ENCODE measurements around the gene VPS9D1. TPM values are rescaled to one million over a fixed set of nuclear protein-coding genes. Genes with fewer than 3 reads are reported as not detected.

The VPS9D1 gene
- polyA plus RNA-seq, 1 experiment, result 15.6 TPM

DNA sequence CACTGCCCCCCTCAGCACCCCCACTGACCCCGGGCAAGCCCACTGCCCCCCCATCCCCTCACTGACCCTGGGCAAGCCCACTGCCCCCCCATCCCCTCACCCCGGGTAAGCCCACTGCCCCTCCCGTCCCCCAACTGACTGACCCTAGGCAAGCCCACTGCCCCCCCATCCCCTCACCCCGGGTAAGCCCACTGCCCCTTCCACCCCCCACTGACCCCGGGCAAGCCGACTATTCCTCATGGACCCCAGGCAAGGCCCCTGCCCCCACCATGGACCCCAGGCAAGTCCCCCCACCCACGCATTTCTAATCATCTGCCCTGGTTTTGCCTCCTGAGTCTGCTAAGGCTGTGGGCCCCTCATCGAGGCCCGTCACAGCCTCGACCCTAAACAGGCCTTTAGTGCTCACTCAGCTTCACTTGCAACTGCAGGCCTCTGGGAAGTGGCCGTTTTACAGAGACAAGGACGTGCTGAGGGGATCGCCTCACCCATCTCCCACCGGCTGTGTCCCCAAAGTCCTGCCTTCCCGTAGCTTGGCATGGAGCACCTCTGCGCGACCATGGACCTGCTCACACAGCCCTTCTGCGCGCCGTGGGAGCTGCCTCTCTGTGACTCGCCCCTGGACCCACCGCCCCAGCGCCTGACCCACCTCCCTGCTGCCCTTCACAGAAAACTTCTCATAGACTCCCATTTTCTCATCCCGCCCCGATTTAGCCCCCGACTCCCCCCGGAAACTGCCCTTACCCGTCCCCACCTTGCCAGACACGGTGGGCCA lies 3.6 kb downstream of the VPS9D1 start:
- TF ChIP-seq, protein P1, sequence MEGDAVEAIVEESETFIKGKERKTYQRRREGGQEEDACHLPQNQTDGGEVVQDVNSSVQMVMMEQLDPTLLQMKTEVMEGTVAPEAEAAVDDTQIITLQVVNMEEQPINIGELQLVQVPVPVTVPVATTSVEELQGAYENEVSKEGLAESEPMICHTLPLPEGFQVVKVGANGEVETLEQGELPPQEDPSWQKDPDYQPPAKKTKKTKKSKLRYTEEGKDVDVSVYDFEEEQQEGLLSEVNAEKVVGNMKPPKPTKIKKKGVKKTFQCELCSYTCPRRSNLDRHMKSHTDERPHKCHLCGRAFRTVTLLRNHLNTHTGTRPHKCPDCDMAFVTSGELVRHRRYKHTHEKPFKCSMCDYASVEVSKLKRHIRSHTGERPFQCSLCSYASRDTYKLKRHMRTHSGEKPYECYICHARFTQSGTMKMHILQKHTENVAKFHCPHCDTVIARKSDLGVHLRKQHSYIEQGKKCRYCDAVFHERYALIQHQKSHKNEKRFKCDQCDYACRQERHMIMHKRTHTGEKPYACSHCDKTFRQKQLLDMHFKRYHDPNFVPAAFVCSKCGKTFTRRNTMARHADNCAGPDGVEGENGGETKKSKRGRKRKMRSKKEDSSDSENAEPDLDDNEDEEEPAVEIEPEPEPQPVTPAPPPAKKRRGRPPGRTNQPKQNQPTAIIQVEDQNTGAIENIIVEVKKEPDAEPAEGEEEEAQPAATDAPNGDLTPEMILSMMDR (IDR thresholded peaks at IDR 0.05; ENCODE audit: insufficient read depth, low read depth, low read length), result no peak
- no peak for DNase-seq (ENCODE audit: low read depth)
- ChIA-PET POLR2A (no interaction called here), CTCF (interaction anchor here (1.1 to 3.2 kb wide), 2 partner anchors 14 to 17 kb away, joined by 4 to 9 read pairs; no protein-coding TSS in a partner anchor)
- Histone ChIP-seq H3K27me3 (ENCODE audit: control insufficient read depth, insufficient read depth, low read length) (no peaks in the 10 kb centered on the region), H3K36me3 (ENCODE audit: control insufficient read depth, insufficient read depth, low read length) (peaks cover 3% of the 10 kb centered on the region; the same call in 1 of the 2 replicates), H3K4me3 (ENCODE audit: low read depth, low read length) (no peak overlapping the region)

DNA sequence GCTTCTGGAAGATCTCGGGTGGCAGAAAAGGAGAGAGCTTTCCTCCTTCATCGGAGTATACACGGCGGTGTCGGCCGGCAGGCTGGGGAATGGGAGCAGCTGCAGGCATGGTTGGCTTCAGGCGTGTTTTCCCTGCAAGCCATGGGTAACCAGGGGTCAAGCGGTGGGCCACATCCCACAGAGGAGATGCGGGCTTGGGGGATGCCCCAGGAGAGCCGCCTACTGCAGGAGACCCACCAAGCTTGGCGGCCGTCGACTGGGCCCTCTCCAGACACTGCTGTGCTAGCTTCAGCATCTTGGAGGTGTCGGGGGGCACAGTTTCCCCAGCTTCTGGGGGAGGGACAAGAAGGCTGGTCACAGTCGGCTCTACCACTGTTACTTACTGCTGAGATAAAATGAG lies 4.2 kb downstream of the VPS9D1 start:
- ChIA-PET POLR2A (no interaction called here), CTCF (interaction anchor here (0.9 to 3.2 kb wide), 3 partner anchors 9 to 16 kb away, joined by 3 to 9 read pairs (median 4); no protein-coding TSS in a partner anchor)
- Histone ChIP-seq H3K36me3 (ENCODE audit: control insufficient read depth, insufficient read depth, low read length) (peaks cover 3% of the 10 kb centered on the region; the same call in 1 of the 2 replicates), H3K4me3 (ENCODE audit: low read depth, low read length) (no peak overlapping the region), H3K27me3 (ENCODE audit: control insufficient read depth, insufficient read depth, low read length) (no peaks in the 10 kb centered on the region)
- TF ChIP-seq, protein P1 (IDR thresholded peaks at IDR 0.05; ENCODE audit: insufficient read depth, low read depth, low read length), result no peak
- DNase-seq (ENCODE audit: low read depth), result no peak

DNA sequence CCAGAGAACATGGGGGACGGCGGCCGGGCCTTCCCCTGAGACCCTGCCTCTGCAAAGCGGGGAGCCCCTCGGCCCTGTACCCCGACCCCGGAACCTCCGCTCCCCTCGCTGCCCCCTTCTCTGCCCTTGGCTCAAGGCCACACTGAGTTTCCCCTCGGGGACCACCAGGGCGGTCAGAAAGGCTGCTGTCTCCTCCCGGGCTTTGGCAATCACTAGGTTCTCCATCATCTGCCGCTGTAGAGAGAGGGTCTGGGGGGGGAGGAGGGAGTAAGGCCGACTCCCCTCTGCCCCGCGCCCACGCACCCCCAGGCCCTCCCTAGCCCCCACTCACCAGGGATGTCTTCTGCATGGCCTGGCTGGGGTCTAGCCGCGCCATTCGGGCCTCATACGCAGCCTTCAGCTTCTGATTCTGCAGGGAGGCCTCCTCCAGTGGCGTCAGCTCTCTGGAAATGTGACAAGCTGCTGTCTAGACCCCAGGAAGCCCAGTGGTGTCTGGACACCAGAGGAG lies 8.4 kb downstream of the VPS9D1 start:
- Histone ChIP-seq H3K27me3 (ENCODE audit: control insufficient read depth, insufficient read depth, low read length) (no peaks in the 10 kb centered on the region), H3K36me3 (ENCODE audit: control insufficient read depth, insufficient read depth, low read length) (peaks cover 5% of the 10 kb centered on the region), H3K4me3 (ENCODE audit: low read depth, low read length) (peak overlapping the region; percentile 48)
- no peak for DNase-seq (ENCODE audit: low read depth)
- ChIA-PET CTCF (interaction anchor here (0.7 kb wide), 1 partner anchor 148 kb away, joined by 5 read pairs; no protein-coding TSS in a partner anchor), POLR2A (no interaction called here)
- TF ChIP-seq, protein P1 (IDR thresholded peaks at IDR 0.05; ENCODE audit: insufficient read depth, low read depth, low read length), result no peak

DNA sequence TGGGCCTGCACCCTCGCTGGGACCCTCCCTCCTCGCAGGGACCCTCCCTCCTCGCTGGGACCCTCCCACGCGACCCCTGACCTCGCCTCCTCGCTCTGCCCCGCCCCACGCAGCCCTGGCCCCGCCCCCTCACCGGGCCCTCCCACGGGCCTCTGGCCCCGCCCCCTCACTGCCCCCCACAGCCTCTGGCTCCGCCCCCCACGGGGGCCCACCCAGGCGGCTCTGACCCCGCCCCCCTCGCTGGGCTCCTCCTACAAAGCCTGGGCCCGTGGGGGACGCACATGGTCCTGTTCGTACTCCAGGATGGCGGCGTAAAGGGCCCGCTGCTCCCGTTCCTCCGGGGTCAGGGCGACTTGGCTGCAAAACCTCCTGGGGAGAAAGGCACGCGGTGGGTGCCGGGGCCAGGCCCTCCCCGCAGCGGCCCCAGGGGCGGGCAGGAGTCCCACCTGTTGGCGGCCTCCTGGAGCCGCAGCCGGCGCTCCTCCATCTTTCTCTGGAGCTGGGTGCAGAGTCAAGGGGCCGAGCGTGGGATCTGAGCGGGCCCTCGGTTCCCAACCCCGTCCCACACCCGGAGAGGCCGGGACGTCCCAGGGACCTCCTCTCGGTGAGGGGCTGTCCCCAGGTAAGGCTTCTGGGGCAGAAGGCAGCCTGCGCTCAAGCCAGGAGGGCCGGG lies 9.0 kb downstream of the VPS9D1 start:
- CTCF ChIA-PET, result no interaction called here
- Histone ChIP-seq H3K27me3 (ENCODE audit: control insufficient read depth, insufficient read depth, low read length) (no peaks in the 10 kb centered on the region), H3K4me3 (ENCODE audit: low read depth, low read length) (peak overlapping the region; percentile 48), H3K36me3 (ENCODE audit: control insufficient read depth, insufficient read depth, low read length) (peaks cover 4% of the 10 kb centered on the region)
- POLR2A ChIA-PET, result no interaction called here
- TF ChIP-seq, protein P1 (IDR thresholded peaks at IDR 0.05; ENCODE audit: insufficient read depth, low read depth, low read length), result no peak
- DNase-seq (ENCODE audit: low read depth), result no peak

Measured in BJ (cell line).